ENCODE results near the gene SLC22A7. TPM values are rescaled to one million over a fixed set of nuclear protein-coding genes. Genes with fewer than 3 reads are reported as not detected.

SLC22A7 gene
- total and polyA plus RNA-seq, 2 of the 8 experiments (the other 6 are each of a cell fraction or from before 2014, with no cell fraction given), result not detected

DNA sequence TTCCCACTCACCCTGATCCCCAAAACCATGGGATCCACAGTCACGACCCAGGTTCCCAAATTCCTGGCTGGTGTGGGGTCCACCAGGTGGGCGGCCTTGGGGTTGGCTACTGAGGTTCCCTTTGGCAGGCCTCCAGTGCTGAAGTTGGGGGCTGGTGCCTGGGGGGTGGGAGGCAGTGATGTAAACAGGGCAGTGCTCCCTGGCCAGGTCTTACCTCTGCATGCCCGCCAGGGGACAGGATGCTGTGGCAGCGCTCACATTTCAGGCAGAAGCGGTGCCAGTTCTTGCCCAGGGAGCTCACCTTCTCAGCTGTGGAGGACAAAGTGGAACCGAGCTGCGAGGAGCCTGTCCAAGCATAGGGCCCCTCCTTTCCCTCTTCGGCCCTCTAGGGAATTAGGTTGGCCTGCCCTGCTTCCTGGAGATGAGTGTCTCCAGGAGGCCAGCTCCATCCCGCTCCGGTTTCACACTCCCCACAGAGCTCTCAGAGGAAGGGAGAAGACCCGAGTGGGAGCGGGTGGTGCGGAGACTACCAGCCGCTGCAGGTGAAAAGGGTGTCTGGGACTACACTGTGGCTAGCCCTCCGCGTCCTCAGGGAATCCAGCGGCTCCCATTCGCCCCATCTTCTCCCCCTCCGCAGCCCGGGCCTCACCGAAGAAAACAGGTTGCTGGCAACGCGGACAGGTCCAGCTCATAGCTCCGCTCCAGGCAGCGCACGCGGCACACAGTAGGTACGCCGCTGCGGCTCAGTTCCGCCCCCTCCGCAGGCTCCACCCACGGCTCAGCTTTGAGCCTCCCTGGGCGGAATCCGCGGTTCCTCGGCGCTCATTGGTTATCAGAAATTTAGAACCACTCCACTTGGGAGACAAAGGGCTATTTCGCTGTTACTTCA lies 10.3 kb downstream of the SLC22A7 start, which contains the start of gene CRIP3:
CRIP3 (minus strand) TSS at position 726 of the 889 bp plus-strand sequence; CDS start at position 692, 34 bp downstream.
- Histone ChIP-seq H2BK12ac (ENCODE audit: low read depth, low read length) (peak within 1 kb of the TSS; percentile 64; the same call in 1 of the 2 replicates), H4K5ac (ENCODE audit: insufficient read length, low read depth, low read length) (peak within 1 kb of the TSS; percentile 38), H3K9me3 (ENCODE audit: insufficient read depth in 2 of 2, low read depth in 1 of 2, low read length in 1 of 2) (no peaks in the 10 kb centered on the region), H4K91ac (replicated peaks; ENCODE audit: insufficient read length, low read length) (peak within 1 kb of the TSS; percentile 89), H3K36me3 (ENCODE audit: control insufficient read depth in 2 of 4, insufficient read depth in 4 of 4, low read length in 3 of 4) (peaks cover 0 to 5% (median 3%) of the 10 kb centered on the region in 4 experiments; a peak in 2 of 8 replicates), H3K27ac (ENCODE audit: low read depth, low read length) (no peak within 1 kb of the TSS), H3K79me1 (ENCODE audit: low read depth, low read length) (no peaks in the 10 kb centered on the region), H4K20me1 (replicated peaks in 1 of 2; ENCODE audit: control insufficient read depth in 1 of 2, insufficient read depth in 2 of 2, low read length in 2 of 2) (no peaks in the 10 kb centered on the region), H3K4me1 (replicated peaks in 1 of 4; ENCODE audit: control insufficient read depth in 3 of 4, insufficient read depth in 4 of 4, low read length in 3 of 4) (peaks cover 9 to 15% (median 9%) of the 10 kb centered on the region in 4 experiments), H3K14ac (ENCODE audit: insufficient read length) (no peak within 1 kb of the TSS), H2AFZ (ENCODE audit: low read length) (peak within 1 kb of the TSS; percentile 99), H2BK15ac (ENCODE audit: low read length) (peak within 1 kb of the TSS; percentile 88; the same call in 1 of the 2 replicates), H3K4ac (replicated peaks; ENCODE audit: insufficient read length, low read depth, low read length) (no peak within 1 kb of the TSS), H3K9ac (replicated peaks in 1 of 4; ENCODE audit: extremely low read depth in 1 of 4, low read depth in 3 of 4, low read length in 3 of 4) (peak within 1 kb of the TSS in 3 of 4 experiments; percentile 51 to 79 (median 54); a peak in 5 of 7 replicates), H3K18ac (ENCODE audit: extremely low read depth, low read length) (peak within 1 kb of the TSS; percentile 76), H3K79me2 (ENCODE audit: control insufficient read depth in 1 of 2, insufficient read depth in 2 of 2, low read length in 2 of 2) (no peaks in the 10 kb centered on the region), H2AK5ac (ENCODE audit: low read depth, low read length) (no peak within 1 kb of the TSS), H3K4me2 (ENCODE audit: insufficient read depth in 1 of 2, low read depth in 2 of 2, low read length in 2 of 2) (peak within 1 kb of the TSS; percentile 90 to 92), H2BK20ac (ENCODE audit: low read length) (no peak within 1 kb of the TSS), H3K23ac (ENCODE audit: insufficient read length) (no peak within 1 kb of the TSS), H2BK120ac (replicated peaks; ENCODE audit: low read depth, low read length) (peak within 1 kb of the TSS; percentile 40), H3K56ac (replicated peaks; ENCODE audit: insufficient read length, low read depth, low read length) (peak within 1 kb of the TSS; percentile 73), H3K27me3 (replicated peaks in 1 of 4; ENCODE audit: control insufficient read depth in 3 of 4, extremely low read depth in 1 of 4, insufficient read depth in 3 of 4, low read length in 3 of 4) (0 out of 7 replicates have a peak, but pooled peaks cover 0 to 2% (median 0%) of the 10 kb centered on the region in 4 experiments), H2BK5ac (ENCODE audit: low read depth, low read length) (peak within 1 kb of the TSS; percentile 52; the same call in 1 of the 2 replicates), H3K4me3 (ENCODE audit: extremely low read depth in 1 of 4, insufficient read depth in 2 of 4, low read depth in 3 of 4, low read length in 4 of 4) (peak within 1 kb of the TSS; percentile 51 to 74 (median 66)), H4K8ac (ENCODE audit: extremely low read depth, insufficient read depth, low read length) (peak within 1 kb of the TSS; percentile 79), H3K23me2 (ENCODE audit: low read depth, low read length) (peaks cover 8% of the 10 kb centered on the region)
- POLR2A ChIA-PET (ENCODE audit: partially characterized antibody), result interaction anchor here (0.5 to 2.9 kb wide), 11 partner anchors 10 to 614 kb away, joined by 3 to 45 read pairs (median 4); partner anchors contain the start of genes CUL7 and SLC22A7
- WGBS, 2 experiments (ENCODE audit: extremely low coverage in 1 of 2, insufficient coverage in 1 of 2, insufficient read length in 1 of 2, insufficient replicate concordance in 2 of 2, low coverage in 1 of 2, low lambda C conversion rate in 2 of 2, missing lambda C conversion rate in 1 of 2), result 7% methylated on average over 37 of the region's 39 CpGs; no CpG with 5 or more reads in 1 of the 2 experiments
- peak; percentile 60 to 86 for DNase-seq (ENCODE audit: low read depth in 1 of 2, low spot score in 2 of 2)
- no peak for FAIRE-seq
- CTCF ChIA-PET (ENCODE audit: partially characterized antibody), result interaction anchor here (0.6 to 5.4 kb wide), 26 partner anchors 9 to 201 kb away, joined by 3 to 27 read pairs (median 6); partner anchors contain the start of genes LRRC73, SLC22A7 and ZNF318
- TF ChIP-seq SAP30 (IDR thresholded peaks at IDR 0.05; ENCODE audit: insufficient read depth, insufficient replicate concordance, low read length) (peak; percentile 54), TEAD4 (IDR thresholded peaks at IDR 0.05; ENCODE audit: low read depth, low read length) (0 out of 2 replicates have a peak, but pooled peaks have one; percentile 5), GTF2F1 (IDR thresholded peaks at IDR 0.05; ENCODE audit: borderline replicate concordance, low read depth, low read length) (0 out of 2 replicates have a peak, but pooled peaks have one; percentile 18), ASH2L (IDR thresholded peaks at IDR 0.05; ENCODE audit: low read length) (peak; percentile 42), BACH1 (IDR thresholded peaks at IDR 0.05; ENCODE audit: low read length) (0 out of 2 replicates have a peak, but pooled peaks have one; percentile 23), EZH2 (IDR thresholded peaks at IDR 0.05; ENCODE audit: low read depth, low read length, severe bottlenecking) (no peak)
